GM19193 (cell line): ENCODE results near the gene FUBP3.

Source experiments
- POLR2A ChIP-seq: IDR thresholded peaks from 4 replicates; pipeline ENCODE4 v1.6.1; 2011; ENCODE audit not compliant: insufficient read depth, insufficient read length; ENCODE audit errors: extremely low read depth

The FUBP3 gene

GRCh38 chr9:130668659-130669058 is 89.3 kb downstream of the FUBP3 start:
- TF ChIP-seq POLR2A = no peak

- no peak for TF ChIP-seq POLR2A
These were observed 90.6 kb downstream of the FUBP3 start for GRCh38 chr9:130669965-130670364.

- no peak for TF ChIP-seq POLR2A
These were observed 91.3 kb downstream of the FUBP3 start for GRCh38 chr9:130670644-130671043.

GRCh38 chr9:130672466-130672865 is 93.1 kb downstream of the FUBP3 start:
- no peak for TF ChIP-seq POLR2A

- TF ChIP-seq POLR2A = no peak
These were observed 93.7 kb downstream of the FUBP3 start for GRCh38 chr9:130672933-130673615.

DNA sequence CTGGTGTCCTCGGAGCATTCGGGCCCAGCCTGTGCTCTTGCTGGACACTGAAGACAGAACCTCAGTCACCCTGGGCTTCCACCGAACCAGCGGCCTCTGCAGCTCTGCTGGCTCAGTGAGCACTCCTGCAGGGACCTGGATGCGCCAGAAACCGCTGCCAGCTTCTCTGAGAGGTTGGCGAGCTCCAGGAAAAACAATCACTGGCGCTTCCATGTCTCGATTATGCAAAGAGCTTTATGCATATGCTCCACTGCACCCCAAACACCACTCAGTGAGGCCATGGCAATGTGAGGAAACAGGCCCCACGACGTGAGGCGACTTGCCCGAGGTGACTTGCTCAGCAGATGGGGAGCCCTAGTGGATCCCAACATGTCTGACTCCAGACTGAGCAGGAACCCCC is 96.0 kb downstream of the FUBP3 start:
- TF ChIP-seq POLR2A = no peak

- TF ChIP-seq POLR2A = no peak
These were observed 97.9 kb downstream of the FUBP3 start for GRCh38 chr9:130677252-130677651.

DNA sequence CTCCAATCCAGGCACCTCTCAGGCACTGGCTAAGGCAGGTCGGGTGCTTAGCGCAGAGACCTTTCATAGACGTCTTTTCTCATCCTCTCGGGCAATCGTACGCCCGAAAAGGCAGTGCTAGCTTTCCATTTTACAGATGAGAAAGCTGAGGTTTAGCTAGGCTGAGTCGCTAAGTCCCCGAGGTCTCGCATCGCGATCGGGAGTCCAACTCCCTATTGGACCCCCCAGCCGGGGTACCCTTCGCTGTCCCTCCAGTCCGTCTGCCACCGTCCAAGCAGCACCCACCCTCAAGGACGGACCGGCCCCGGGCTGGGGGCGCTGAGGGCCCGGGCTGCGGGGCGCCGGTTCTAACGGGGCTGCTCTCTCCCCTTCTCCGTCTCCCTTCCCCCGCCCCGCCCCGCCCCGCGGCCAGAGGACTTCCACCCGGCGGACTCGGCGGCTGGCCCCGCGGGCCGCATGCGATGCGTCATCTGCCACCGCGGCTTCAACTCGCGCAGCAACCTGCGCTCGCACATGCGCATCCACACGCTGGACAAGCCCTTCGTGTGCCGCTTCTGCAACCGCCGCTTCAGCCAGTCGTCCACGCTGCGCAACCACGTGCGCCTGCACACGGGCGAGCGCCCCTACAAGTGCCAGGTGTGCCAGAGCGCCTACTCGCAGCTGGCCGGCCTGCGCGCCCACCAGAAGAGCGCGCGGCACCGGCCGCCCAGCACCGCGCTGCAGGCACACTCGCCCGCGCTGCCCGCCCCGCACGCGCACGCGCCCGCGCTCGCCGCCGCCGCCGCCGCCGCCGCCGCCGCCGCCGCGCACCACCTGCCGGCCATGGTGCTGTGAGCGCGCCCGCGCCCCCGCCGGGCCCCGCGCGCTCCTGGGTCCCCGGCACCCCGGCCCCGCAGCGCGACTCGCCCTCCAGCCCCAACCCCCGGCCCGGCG is 101.7 kb downstream of the FUBP3 start:
- TF ChIP-seq POLR2A = no peak

- TF ChIP-seq POLR2A = no peak
These were observed 102.5 kb downstream of the FUBP3 start for GRCh38 chr9:130681769-130682420.

- TF ChIP-seq POLR2A = no peak
These were observed 103.2 kb downstream of the FUBP3 start for GRCh38 chr9:130682421-130683121.

DNA sequence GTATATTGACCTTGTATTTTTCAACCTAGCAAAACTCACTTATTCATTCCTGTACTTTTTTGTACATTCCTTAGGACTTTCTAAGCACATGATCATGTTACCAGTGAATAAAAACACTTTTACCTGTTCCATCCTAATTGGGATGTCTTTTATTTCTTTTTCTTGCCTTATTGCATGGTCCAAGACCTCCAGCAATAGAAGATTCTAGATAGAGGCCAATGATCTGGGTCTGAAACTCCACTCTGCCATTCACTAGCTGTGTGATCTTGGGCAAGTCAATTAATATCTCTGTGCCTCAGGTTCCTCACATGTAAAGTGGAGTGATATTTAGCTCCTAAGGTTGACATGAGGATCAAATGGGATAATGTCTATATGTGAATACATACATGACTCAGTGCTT is 105.7 kb downstream of the FUBP3 start:
- TF ChIP-seq POLR2A = no peak

DNA sequence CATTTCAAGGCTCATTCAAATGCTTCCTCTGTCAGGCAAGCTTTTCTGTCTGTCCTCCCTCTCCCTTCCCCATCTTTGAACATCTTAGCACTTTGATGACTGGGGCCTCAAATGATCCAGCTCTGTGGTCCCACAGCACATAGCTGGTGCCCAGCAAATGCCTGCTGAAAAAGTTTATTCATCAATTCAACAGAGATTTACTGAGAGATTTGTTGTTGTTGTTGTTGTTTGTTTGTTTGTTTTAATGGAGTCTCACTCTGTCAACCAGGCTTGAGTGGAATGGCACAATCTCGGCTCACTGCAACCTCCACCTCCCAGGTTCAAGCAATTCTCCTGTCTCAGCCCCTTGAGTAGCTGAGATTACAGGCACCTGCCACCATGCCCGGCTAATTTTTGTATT is 108.2 kb downstream of the FUBP3 start:
- TF ChIP-seq POLR2A = no peak
